ENCODE measurements around the gene FARP2. TPM values are rescaled to one million over a fixed set of nuclear protein-coding genes. Genes with fewer than 3 reads are reported as not detected.

FARP2 gene
- total and polyA plus RNA-seq, 2 of the 13 experiments (the other 11 are each of a cell fraction or from before 2014, with no cell fraction given): 28.0 to 45.4 TPM

DNA sequence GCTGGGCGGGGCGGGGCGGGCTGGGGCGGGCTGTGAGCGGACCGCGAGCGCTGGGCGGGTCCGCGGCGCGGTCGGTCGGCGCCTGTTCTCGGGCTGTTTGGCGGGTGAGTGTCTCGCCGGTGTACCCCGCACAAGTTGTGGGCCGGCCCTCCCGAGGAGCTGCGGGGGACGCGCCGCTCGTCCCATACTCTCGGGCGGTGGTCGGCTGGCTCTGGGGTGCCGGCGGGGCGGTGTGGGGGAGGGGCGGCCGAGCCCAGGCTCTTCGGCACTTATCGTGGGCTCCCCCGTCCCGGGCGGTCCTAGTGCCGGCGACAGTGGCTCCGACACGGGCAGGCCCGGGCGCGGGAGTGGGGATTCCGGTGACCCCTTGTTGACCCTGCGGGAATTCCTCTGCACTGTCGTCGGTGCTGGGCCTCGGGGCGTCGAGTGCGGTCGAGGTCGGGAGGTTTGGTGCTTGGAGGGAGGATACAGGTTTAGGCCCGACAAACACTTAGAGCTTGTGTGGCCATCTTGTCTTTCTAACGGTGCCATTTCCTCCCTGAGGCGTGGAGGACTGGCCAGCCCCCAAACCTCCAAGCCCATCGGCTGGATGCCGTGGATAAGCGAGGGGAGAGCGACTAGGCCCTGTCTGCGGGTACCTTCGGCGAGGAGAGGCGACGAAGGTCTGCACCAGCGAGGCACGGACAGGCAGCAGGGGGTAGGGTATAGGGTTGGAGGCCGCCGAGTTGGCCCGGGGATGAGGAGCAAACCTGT lies 40.0 kb upstream of the FARP2 start, which contains the start of gene SEPTIN2 (continued):
- TF ChIP-seq SIX4 (CRISPR knock-in tag; IDR thresholded peaks at IDR 0.05) (no peak), CBX1 (IDR thresholded peaks at IDR 0.05; ENCODE audit: low read depth) (no peak), ZNF883 (CRISPR knock-in tag; IDR thresholded peaks at IDR 0.05; ENCODE audit: not compliant biosample characterization) (peak; percentile 75), PRMT3 (CRISPR knock-in tag; IDR thresholded peaks at IDR 0.05; ENCODE audit: borderline replicate concordance, low read depth) (no peak), ZNF646 (CRISPR knock-in tag; IDR thresholded peaks at IDR 0.05) (peak; percentile 47; the same call in 1 of the 2 replicates), CREBL2 (CRISPR knock-in tag; IDR thresholded peaks at IDR 0.05; ENCODE audit: borderline replicate concordance) (no peak), ZNF276 (CRISPR knock-in tag; IDR thresholded peaks at IDR 0.05; ENCODE audit: low read depth) (peak; percentile 60; the same call in 1 of the 2 replicates), AHDC1 (CRISPR knock-in tag; IDR thresholded peaks at IDR 0.05; ENCODE audit: borderline replicate concordance) (peak; percentile 50; the same call in 1 of the 2 replicates), KAT7 (CRISPR knock-in tag; IDR thresholded peaks at IDR 0.05; ENCODE audit: borderline replicate concordance) (0 out of 2 replicates have a peak, but pooled peaks have one; percentile 13)
- TF ChIP-seq, protein P1, sequence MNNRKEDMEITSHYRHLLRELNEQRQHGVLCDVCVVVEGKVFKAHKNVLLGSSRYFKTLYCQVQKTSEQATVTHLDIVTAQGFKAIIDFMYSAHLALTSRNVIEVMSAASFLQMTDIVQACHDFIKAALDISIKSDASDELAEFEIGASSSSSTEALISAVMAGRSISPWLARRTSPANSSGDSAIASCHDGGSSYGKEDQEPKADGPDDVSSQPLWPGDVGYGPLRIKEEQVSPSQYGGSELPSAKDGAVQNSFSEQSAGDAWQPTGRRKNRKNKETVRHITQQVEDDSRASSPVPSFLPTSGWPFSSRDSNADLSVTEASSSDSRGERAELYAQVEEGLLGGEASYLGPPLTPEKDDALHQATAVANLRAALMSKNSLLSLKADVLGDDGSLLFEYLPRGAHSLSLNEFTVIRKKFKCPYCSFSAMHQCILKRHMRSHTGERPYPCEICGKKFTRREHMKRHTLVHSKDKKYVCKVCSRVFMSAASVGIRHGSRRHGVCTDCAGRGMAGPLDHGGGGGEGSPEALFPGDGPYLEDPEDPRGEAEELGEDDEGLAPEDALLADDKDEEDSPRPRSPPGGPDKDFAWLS (CRISPR knock-in tag; IDR thresholded peaks at IDR 0.05; ENCODE audit: borderline replicate concordance): no peak

Data from HepG2 (cell line).